HG03342 (cell line): ENCODE results near the gene MAGI1.
"Not testable (repeated sequence)": the region's sequence is repeated elsewhere in the genome, so short reads cannot be mapped to it uniquely, and the experiment has no call there.

Experiments
- ATAC-seq: cut with Tn5 transposase; IDR thresholded peaks from one replicate; pipeline ENCODE4 v1.9.1; 2021; ENCODE audit warnings: mild to moderate bottlenecking, moderate library complexity; ENCODE audit not compliant: unreplicated experiment

MAGI1 gene

DNA sequence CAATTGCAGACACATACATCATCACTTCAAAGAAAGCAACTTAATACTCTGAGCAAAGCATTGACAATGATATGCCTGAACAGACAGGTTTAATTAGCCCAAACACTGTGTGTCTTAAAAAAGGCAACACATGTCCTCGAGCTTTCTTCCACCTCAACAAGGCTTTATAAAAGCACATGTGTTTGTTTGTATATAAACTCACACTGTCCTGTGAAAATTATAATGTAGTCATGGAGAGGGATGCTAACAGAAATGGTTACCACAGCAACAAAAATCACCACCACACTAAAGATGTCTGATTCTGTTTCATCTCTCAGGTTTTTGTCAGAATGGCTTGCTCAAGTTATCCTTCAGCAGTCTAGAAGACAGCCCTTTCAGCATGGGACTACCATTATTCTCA, 314.7 kb downstream of the MAGI1 start:
- no peak for ATAC-seq

DNA sequence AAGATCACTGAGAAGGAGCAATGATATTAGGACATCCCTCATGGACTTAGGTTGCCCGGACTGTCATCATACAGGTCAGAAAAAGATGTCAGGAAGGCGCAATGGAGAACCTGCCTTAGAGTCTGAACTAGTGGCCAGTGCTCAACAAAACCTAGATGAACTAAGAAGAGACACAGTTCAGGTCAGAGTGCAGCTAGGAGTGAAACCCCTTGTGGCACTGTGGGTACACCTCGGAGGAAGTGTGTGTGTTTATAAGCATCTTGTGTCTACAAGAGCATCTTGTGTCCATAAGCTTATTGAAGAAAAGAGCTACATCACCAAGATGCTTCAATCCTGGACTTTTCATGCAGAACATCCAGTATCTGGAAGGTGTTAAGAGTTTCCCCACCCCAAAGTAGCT, 315.7 kb downstream of the MAGI1 start:
- no peak for ATAC-seq

DNA sequence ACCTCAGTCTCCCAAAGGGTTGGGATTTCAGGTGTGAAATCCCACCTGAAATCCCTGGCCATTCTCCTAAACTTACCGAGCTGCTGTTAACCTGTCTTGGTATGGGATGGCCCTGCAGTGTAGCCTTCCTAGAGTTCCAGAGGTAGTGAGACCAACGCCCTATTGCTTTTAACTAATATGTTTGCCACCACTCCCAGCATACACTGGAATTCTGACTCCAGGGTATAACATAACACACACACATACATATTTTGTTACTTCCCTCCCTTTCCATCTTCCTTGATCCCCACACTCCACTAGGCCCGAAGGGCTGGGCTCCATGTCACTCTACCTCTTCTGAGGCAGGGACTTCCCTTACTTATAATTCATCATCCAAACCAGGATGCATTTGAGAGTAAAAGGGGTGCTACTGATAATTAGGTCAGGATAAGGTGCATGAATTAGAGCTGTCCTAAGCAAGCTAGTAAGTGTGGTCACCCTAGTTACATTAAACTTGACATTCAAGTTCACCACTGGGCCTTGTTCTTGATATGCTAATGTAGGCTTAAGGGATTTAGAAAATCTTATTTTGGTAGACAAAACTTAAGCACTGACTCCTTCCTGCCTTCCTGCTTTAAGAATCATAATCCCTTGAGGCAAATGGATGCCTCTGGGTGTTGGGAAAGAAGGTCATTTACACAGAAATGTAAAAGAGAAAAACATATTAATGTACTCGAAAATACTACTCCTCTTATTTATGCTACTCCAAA, 317.6 kb downstream of the MAGI1 start:
- no peak for ATAC-seq

DNA sequence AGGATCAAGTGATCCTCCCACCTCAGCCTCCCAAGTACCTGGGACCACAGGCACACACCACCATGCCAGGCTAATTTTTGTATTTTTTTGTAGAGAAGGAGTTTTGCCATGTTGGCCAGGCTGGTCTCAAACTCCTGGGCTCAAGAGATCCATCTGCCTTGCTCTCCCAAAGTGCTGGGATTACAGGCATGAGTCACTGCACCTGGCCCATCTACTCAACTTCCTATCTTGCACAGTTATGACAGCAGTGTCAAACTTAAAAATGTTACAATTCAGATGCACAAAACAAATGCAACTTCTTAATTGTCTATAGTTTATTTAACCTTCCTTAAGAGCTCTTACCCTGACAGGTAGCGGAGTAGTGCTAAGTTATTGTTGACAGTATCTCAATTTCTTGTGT, 319.1 kb downstream of the MAGI1 start:
- not testable (repeated sequence) for ATAC-seq

DNA sequence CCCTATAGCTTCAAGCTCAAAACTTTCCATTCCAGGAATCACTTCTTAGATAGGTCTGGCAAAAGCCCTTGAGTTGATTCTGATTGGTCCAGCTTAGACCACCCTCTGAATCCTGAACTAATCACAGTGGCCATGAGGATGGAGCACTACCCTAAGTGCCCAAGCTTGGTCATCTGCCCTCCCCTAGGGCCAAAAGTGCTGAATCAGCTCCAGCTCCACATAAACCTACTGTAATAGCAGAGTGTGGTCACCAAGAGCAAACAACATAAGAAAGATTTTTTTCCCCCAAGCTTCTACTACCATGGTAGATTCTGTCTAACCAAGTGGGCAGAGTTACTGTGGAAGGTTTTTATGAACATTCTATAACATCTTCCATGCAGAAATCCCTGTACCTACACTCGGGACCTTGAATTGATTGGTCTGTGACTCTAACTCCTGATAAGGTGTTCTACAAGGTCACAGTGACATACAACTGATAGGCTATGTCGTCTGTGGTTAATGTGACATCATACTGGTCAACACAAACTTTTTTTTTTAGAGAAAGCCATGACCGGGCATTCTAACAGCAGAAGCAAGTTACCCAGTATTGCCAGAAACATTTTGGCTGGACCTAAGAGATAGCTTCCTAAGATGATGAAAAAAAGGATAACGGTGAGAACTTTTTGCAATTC, 320.9 kb downstream of the MAGI1 start:
- ATAC-seq: no peak

DNA sequence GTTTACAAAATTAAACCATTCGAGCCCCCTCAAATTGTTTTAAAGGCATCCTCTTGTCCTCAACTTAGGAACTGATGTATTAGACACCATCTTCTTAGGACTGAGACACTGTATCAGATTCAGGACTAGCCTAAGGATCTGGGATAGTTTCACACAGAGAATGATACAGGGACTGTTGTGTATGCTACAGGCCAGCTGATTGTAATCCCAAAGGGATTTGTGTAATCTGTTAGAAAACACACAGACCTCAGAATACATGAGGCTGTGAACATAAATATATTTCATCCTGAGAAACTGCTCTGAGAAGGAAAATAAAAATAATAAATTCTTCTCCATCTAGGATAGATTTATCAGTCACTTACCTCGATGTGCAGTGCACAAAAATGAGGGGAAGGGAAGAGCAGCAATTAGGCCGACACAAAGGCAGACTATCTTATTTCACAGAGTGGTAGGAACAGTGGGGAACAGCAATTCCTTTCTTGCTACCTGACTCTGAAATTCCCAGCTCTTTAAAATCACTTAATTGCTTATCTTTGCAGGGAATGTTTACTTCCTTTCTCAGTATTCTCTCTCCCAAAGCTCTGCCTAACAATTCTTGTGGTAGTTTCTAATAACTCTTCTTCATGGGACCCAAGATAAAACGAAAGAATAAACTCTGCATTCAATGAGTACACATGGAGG, 322.5 kb downstream of the MAGI1 start:
- no peak for ATAC-seq

DNA sequence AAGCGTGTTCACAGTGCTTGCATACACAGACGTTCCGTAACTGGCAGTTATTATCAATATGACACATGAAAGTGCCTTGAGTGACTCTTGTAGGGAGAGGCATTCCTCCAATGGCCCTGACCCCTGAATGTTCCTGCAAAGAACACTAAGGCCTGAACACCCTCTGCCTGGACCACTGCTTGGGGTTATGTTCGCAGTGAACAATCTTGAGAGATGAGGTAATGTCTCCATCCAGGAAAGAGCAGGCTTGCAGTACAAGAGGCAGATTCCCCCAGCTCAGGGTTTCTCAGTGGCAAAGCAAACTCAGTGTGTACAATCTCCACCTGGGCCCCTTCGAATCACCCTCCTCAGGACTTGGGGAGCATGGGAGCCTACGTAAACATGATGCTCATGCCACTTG, 324.6 kb downstream of the MAGI1 start:
- ATAC-seq: no peak

DNA sequence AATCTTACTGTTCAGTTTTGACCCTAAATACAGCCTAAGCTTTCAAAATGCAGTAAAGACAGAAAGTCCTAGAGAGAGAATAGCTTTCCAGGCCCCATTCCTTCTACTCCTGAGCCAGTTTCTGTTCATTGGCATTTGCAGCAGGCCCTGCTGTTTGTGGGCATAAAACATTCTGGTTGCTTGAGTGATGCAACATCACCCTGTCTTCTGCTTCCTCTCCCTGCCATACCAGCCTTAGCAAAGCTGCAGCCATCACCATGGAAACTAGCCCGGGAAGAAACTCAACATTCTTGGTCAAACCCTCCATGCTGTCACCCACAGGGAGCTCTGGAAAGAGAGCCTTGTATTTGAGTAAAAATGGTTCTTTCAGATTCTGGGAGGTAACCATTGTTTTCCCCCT, 325.7 kb downstream of the MAGI1 start:
- ATAC-seq: no peak

DNA sequence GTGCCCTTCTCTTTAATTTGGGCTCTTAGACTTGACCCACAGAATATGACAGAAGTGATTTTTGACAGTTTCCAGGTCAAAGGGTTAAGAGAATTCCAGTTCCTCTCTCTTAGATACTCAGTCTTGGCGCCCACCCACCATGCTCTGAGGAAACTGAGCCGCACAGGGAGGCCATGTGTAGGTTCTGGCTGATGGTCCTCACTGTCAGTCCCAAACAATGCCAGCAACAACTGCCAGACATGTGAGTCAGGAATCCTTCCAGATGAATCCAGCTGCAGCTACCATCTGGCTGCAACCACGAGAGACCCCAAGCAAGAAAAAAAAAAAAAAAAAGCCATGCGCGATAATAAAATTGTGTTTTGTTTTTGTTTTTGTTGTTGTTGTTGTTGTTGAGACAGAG, 326.6 kb downstream of the MAGI1 start:
- no peak for ATAC-seq

DNA sequence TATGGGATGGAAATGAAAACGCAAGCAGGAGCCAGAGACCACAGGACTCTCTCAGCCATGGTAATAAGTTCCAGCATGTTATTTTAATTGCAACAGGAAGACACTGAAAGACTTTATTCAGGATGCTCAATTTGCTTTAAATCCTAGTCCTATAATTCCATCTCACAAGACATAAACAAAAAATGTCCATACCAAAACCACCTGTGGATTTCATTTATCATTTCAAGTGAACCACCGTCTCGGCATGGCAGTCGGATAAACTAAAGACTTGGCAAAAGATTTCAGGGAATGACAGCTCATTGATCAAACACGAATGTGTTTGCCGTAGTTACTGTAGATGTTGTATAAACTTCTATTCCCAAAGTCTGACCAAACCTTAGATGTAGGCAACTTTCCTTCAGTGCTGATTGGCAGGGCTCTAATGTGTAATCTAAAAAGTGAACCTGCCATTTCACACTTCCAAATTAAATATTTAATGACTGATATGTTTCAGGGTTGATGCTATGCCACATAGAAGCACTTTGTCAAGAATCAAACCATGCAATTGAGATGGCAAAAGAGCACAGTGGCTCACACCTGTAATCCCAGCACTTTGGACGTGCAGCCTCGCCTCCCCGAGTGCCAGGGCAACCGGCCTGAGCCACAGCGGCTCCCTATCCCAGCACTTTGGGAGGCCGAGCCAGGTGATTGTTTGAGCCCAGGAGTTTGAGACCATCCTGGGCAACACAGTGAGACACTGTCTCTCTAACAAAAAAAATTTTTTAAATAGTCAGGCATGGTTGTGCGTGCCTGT, 331.7 kb downstream of the MAGI1 start:
- ATAC-seq: no peak

DNA sequence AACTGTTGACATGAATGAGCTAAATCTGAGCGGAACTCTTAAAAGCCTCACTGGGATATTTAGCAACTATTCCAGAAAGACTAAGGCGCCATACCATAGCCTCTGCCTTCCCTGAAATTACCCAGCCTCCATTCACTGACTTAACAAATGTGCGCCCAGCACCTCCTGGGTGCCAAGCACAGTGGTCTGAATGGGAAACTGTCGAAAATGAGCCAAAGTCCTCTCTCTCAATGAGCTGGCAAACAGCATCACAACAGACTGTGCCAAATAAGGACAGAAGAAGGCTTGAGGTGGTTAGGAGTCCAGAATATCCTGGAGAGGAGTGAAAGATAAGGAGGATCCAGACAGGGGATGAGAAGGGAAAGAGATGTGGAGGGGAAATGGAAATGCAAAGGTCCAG, 332.4 kb downstream of the MAGI1 start:
- ATAC-seq: no peak

DNA sequence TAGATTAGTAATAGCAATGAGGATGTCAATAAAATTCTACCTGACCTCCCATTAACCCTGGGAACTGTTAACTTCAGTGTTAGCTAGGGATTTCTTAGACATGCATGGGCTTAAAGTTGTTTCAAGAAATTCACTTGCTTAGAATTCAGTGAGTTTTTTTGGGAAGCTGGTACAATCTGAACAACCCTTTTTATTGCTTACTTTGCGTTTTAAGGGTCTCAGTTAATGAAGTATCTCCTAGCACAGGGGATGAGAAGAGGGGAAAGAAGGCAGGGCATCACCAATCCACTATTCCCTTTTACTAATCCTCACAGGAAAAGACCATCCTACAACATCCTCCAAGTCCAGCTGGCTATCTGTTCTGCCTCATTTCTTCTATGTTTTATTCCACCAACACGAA, 334.9 kb downstream of the MAGI1 start:
- ATAC-seq: no peak

DNA sequence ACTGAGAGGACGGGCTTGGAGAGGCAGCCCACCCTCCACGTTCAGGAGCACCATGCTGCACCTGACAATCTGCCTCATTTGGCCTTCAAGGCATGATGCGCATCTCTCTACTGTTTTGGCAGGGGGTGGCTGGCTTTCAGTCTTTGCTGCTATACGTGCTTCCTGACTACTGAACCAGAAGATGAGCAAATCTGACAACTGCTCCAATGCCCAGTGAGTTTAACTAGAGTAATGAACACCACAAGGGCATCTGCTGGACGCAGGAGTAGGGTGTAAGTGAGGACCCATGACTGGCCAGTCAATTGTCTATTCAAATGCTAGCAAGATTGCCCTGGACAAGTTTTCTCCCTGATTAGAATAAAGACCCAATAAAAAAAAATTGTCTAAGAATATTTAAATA, 335.7 kb downstream of the MAGI1 start:
- no peak for ATAC-seq

DNA sequence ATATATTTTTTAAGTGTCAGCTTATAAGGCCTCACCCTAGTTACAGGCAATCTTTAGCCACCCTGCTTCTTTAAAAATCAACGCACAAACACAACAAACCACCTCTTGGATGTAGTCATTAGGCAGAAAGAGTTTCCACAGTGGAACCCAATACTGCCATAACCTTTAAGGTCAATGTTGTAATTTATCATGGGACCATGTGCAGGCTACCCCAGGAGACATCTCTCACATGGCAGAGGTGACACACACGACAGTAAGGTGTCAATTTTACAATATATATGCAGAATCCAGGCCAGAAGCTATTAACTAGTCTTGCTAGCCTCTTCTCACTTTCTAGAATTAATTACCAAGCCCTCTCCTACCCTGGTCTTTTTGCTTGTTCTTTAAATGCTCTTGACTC, 336.5 kb downstream of the MAGI1 start:
- ATAC-seq: no peak

DNA sequence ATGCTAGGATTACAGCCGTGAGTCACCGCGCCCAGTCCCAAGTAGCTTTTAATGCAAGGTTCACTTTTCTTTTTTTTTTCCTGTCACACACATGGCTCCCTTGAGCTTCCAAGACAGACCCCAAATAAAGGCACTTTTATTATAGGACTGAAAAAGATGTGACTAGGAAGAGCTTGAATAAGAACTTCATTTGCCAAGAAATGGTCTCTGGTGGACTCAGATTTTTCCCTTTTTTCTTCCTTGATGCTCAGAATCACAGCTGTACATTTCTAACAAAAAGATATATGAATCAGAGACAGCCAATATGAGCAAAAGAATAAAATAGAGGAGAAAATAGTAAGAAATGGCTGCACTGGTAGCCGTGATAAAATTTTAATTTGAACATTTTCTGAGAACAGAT, 337.2 kb downstream of the MAGI1 start:
- no peak for ATAC-seq

DNA sequence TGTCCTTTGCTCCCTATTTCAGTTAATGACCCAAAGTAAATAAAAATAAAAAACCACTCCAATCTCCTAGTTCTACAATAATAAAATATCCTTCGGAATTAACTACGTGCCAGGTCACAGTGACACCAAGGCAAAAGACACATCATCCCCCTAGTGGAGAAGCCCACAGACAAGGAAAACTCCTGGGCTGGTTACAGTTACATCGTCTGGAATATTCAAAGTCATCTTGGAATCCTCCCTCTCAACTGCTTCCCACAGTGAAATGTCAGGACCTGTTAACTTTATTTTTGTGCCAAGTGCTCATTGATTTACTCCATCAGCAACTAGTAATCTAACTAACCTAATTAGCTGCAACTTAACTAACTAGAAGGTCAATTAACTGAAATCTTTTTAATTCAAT, 349.3 kb downstream of the MAGI1 start:
- ATAC-seq: no peak

DNA sequence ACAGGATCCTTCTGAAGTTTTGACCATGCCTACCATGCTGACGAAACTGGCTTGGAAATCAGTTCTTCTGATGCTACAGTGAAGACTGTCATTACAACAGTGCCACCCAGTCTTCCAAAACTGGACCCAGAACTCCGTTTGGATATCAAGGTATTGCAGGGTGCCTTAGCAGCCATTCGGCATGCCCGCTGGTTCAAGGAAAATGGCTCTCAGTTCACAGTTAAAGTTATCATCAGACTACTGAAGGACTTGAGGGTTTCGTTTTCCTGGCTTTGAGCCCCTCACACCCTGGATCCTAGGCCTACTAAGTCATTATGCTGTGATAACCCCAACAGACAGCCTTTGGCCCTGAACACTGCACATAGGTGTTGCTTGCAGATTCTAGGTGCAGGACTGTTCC, 351.0 kb downstream of the MAGI1 start:
- ATAC-seq: no peak

DNA sequence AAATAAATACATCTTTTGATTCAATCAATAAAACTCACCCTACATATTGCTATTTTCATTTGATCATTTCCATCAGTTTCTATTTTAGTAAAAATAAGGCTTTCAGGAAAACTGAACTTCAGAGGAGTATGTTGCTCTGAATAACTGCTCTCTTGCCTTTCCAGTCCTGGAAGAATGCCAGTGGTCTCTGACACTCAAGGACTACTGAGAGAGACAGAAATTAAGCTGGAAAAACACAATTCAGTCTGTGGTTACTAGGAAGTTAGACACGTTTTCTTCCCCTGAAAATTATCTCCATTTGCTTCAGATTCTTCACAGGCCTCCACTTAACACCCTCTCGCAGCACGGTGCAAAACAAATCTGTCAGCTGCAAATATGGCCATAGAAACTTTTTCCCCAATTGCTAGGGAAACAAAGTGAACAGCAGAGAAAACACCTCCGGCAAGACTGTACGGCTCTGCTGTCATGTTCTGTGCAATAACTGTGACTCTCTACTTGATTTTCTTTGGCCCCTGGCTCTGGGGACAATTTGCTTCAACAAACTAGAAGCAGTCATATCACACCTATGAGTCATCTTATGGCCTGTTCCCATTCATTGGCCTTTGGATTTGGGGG, 353.0 kb downstream of the MAGI1 start:
- ATAC-seq: no peak

DNA sequence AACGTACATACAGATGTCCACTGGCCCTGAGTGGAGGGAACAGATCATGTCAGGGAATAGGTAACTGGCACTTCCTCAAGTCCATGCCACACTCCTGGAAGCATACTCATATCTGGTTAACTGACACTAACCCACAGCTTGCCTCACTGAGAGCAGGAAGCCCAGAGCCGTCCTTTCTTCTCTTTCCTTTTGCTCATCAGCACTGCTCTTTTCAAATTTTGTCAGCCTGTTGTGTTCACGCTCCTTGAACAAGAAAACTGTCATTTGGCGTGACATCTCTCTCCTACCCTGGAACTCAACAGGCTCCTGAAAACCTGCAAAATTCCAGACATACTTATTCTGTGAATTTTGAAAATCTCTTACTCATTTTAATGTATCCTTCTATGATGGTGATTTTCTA, 360.2 kb downstream of the MAGI1 start:
- ATAC-seq: no peak

DNA sequence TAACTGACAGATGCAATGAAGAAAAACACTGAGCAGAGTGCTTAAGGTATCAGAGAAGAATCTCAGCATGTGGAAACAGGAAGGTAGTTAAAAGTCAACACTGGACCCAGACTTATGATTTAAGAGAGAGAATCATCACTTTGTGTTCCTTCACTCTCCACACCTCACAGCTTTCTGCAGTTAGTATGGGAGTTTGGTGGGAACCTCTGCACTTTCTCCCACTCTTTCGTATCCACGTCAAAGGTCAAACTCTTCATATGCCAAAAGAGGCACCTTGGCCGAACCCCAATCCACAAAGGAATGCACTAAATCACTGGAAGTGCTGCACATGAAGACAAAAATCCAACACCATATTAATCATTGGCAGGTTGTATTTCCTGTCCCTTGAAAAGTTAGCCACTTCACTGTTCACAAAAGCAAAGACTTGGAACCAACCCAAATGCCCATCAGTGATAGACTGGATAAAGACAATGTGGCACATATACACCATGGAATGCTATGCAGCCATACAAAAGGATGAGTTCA, 361.2 kb downstream of the MAGI1 start:
- no peak for ATAC-seq

DNA sequence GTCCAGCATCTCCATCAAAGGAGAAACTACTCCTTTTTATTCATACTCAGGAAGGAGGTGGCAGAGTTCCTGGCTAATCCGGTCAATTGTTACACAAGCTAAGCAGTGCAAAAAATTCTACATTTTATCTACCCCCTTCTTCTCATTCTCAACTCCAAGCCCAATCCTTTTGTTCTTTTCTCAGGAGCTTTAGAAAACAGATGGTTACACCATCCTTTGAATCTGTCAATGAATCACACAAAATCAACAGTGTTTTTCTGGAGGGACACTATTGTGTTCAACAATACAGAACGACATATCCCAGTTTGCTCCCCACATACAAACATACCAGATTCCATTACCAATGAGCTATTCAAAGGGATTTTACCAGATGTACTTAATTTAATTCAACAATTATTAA, 362.1 kb downstream of the MAGI1 start:
- no peak for ATAC-seq
